DOHH2 (cell line): ENCODE data around the gene MLLT10.

Experiments used
- EZH2phosphoT487 ChIP-seq: fragments of 200-600 bp; sonication (generic); IDR thresholded peaks from 2 replicates; pipeline ENCODE4 v1.6.1; 2017; ENCODE audit warnings: borderline replicate concordance, mild to moderate bottlenecking, antibody characterized with exemption, low read length, moderate library complexity, mixed read lengths
- TF ChIP-seq, protein P1 (sequence below): fragments of 200-600 bp; sonication (generic); IDR thresholded peaks from one replicate; pipeline ENCODE4 v1.5.1; 2014; ENCODE audit warnings: antibody characterized with exemption, mild to moderate bottlenecking, low read depth, low read length; ENCODE audit not compliant: poor library complexity, severe bottlenecking

GRCh38 chr10:21515361-21516241 is 18.4 kb upstream of the MLLT10 start:
- TF ChIP-seq, protein P1, sequence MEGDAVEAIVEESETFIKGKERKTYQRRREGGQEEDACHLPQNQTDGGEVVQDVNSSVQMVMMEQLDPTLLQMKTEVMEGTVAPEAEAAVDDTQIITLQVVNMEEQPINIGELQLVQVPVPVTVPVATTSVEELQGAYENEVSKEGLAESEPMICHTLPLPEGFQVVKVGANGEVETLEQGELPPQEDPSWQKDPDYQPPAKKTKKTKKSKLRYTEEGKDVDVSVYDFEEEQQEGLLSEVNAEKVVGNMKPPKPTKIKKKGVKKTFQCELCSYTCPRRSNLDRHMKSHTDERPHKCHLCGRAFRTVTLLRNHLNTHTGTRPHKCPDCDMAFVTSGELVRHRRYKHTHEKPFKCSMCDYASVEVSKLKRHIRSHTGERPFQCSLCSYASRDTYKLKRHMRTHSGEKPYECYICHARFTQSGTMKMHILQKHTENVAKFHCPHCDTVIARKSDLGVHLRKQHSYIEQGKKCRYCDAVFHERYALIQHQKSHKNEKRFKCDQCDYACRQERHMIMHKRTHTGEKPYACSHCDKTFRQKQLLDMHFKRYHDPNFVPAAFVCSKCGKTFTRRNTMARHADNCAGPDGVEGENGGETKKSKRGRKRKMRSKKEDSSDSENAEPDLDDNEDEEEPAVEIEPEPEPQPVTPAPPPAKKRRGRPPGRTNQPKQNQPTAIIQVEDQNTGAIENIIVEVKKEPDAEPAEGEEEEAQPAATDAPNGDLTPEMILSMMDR: no peak
- 0 out of 2 replicates have a peak, but pooled peaks have one; percentile 3 for TF ChIP-seq EZH2phosphoT487
